Panc1 (cell line): ENCODE measurements around the gene TOLLIP.

Experiments used
- TF ChIP-seq, protein P1 (sequence below): fragments of 450-650 bp; IDR thresholded peaks from 2 replicates; pipeline ENCODE4 v1.5.1; 2017; ENCODE audit warnings: mild to moderate bottlenecking
- TF ChIP-seq, protein P2 (sequence below), 2 experiments: IDR thresholded peaks; 2 replicates each; pipeline ENCODE4 v1.6.1; 2011 to 2012; ENCODE audit warnings: low read depth in 2 of 2, control low read depth in 1 of 2, low read length in 1 of 2, mild to moderate bottlenecking in 1 of 2, moderate library complexity in 1 of 2; ENCODE audit not compliant: insufficient read depth in 1 of 2

- TF ChIP-seq, protein P1, sequence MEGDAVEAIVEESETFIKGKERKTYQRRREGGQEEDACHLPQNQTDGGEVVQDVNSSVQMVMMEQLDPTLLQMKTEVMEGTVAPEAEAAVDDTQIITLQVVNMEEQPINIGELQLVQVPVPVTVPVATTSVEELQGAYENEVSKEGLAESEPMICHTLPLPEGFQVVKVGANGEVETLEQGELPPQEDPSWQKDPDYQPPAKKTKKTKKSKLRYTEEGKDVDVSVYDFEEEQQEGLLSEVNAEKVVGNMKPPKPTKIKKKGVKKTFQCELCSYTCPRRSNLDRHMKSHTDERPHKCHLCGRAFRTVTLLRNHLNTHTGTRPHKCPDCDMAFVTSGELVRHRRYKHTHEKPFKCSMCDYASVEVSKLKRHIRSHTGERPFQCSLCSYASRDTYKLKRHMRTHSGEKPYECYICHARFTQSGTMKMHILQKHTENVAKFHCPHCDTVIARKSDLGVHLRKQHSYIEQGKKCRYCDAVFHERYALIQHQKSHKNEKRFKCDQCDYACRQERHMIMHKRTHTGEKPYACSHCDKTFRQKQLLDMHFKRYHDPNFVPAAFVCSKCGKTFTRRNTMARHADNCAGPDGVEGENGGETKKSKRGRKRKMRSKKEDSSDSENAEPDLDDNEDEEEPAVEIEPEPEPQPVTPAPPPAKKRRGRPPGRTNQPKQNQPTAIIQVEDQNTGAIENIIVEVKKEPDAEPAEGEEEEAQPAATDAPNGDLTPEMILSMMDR, result no peak
- TF ChIP-seq, protein P2, sequence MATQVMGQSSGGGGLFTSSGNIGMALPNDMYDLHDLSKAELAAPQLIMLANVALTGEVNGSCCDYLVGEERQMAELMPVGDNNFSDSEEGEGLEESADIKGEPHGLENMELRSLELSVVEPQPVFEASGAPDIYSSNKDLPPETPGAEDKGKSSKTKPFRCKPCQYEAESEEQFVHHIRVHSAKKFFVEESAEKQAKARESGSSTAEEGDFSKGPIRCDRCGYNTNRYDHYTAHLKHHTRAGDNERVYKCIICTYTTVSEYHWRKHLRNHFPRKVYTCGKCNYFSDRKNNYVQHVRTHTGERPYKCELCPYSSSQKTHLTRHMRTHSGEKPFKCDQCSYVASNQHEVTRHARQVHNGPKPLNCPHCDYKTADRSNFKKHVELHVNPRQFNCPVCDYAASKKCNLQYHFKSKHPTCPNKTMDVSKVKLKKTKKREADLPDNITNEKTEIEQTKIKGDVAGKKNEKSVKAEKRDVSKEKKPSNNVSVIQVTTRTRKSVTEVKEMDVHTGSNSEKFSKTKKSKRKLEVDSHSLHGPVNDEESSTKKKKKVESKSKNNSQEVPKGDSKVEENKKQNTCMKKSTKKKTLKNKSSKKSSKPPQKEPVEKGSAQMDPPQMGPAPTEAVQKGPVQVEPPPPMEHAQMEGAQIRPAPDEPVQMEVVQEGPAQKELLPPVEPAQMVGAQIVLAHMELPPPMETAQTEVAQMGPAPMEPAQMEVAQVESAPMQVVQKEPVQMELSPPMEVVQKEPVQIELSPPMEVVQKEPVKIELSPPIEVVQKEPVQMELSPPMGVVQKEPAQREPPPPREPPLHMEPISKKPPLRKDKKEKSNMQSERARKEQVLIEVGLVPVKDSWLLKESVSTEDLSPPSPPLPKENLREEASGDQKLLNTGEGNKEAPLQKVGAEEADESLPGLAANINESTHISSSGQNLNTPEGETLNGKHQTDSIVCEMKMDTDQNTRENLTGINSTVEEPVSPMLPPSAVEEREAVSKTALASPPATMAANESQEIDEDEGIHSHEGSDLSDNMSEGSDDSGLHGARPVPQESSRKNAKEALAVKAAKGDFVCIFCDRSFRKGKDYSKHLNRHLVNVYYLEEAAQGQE (IDR thresholded peaks at IDR 0.05; ENCODE audit: insufficient read depth in 1 of 2, low read depth in 2 of 2, low read length in 1 of 2), result no peak
Observed at GRCh38 chr11:1348796-1349326, 39.4 kb upstream of the TOLLIP start.
